Karpas-422 (cell line): ENCODE results near the gene KLHL8. TPM values are rescaled to one million over a fixed set of nuclear protein-coding genes. Genes with fewer than 3 reads are reported as not detected.
"Not testable (repeated sequence)": the region's sequence is repeated elsewhere in the genome, so short reads cannot be mapped to it uniquely, and the experiment has no call there.

Experiments
- DNase-seq: peaks from one replicate; pipeline ENCODE4 v3.0.0-alpha.2; 2015
- H2AFZ ChIP-seq: fragments of 200-600 bp; sonication (generic); 2 replicates; pipeline ENCODE4 v1.6.1; 2014; ENCODE audit warnings: antibody characterized with exemption, low read length, mixed read lengths
- H3K27ac ChIP-seq: fragments of 200-600 bp; sonication (generic); 2 replicates; pipeline ENCODE4 v1.5.1; 2014; ENCODE audit warnings: mild to moderate bottlenecking, low read length, moderate library complexity
- H3K27me3 ChIP-seq: fragments of 200-600 bp; sonication (generic); 2 replicates; pipeline ENCODE4 v1.6.1; 2014; ENCODE audit warnings: low read length, mixed read lengths
- H3K36me3 ChIP-seq: fragments of 200-600 bp; sonication (generic); 2 replicates; pipeline ENCODE4 v1.6.1; 2014; ENCODE audit warnings: low read length, mixed read lengths; ENCODE audit not compliant: insufficient read depth
- H3K4me1 ChIP-seq: fragments of 200-600 bp; sonication (generic); 2 replicates; pipeline ENCODE4 v1.6.1; 2014; ENCODE audit warnings: mild to moderate bottlenecking, low read length, mixed read lengths
- H3K4me2 ChIP-seq: fragments of 200-600 bp; sonication (generic); 2 replicates; pipeline ENCODE4 v1.6.1; 2014; ENCODE audit warnings: low read length, low read depth, mild to moderate bottlenecking; ENCODE audit not compliant: poor library complexity, severe bottlenecking
- H3K4me3 ChIP-seq: fragments of 200-600 bp; sonication (generic); 2 replicates; pipeline ENCODE4 v1.5.1; 2014; ENCODE audit warnings: mild to moderate bottlenecking, antibody characterized with exemption, low read length, mixed read lengths
- H3K79me2 ChIP-seq: fragments of 200-600 bp; sonication (generic); 2 replicates; pipeline ENCODE4 v1.6.1; 2014; ENCODE audit warnings: mild to moderate bottlenecking, low read length, mixed read lengths
- H3K9ac ChIP-seq: fragments of 200-600 bp; sonication (generic); 2 replicates; pipeline ENCODE4 v1.6.0; 2014; ENCODE audit warnings: low read length
- H3K9me2 ChIP-seq: fragments of 200-600 bp; sonication (generic), shearing (Covaris generic); replicated peaks from 2 replicates; pipeline ENCODE4 v1.6.0; 2014; ENCODE audit warnings: mild to moderate bottlenecking, low read length, moderate library complexity; ENCODE audit not compliant: insufficient read depth
- H3K9me3 ChIP-seq: fragments of 300-700, 200-600 bp; sonication (generic); 2 replicates; pipeline ENCODE4 v1.6.1; 2014; ENCODE audit warnings: low read length, mixed read lengths
- H4K20me1 ChIP-seq: fragments of 200-600 bp; sonication (generic); 2 replicates; pipeline ENCODE4 v1.6.1; 2014; ENCODE audit warnings: mild to moderate bottlenecking, antibody characterized with exemption, low read length, low read depth; ENCODE audit not compliant: insufficient read depth
- total RNA-seq: library from RNA; depleted of rRNA; stranded (reverse); fragments of >200 nt; shearing (Covaris generic); gene quantifications from 2 replicates; pipeline ENCODE4 v1.2.3, GENCODE V29; 2014; ENCODE audit warnings: low replicate concordance

KLHL8 gene
- total RNA-seq, 1 experiment from 2014 or later = 26.4 TPM

- Histone ChIP-seq H3K9me3 (no peaks in the 10 kb centered on the region), H3K4me3 (no peak overlapping the region), H3K79me2 (no peaks in the 10 kb centered on the region), H3K27ac (no peak overlapping the region), H3K9ac (no peak overlapping the region), H3K36me3 (no peaks in the 10 kb centered on the region), H3K9me2 (no peaks in the 10 kb centered on the region), H2AFZ (no peak overlapping the region), H3K27me3 (no peaks in the 10 kb centered on the region), H3K4me1 (peaks cover 9% of the 10 kb centered on the region), H4K20me1 (no peaks in the 10 kb centered on the region), H3K4me2 (no peak overlapping the region)
- DNase-seq = no peak
These were observed 5.5 kb upstream of the KLHL8 start for GRCh38 chr4:87225936-87226335.

GRCh38 chr4:87224141-87224923 lies 3.9 kb upstream of the KLHL8 start:
- H3K9me3 ChIP-seq = no peaks in the 10 kb centered on the region
- H3K36me3 ChIP-seq = no peaks in the 10 kb centered on the region
- no peak overlapping the region for H3K4me2 ChIP-seq
- H3K4me3 ChIP-seq = no peak overlapping the region
- H3K79me2 ChIP-seq = peaks cover 9% of the 10 kb centered on the region
- H3K9ac ChIP-seq = peak overlapping the region; percentile 9; the same call in 1 of the 2 replicates
- DNase-seq = no peak
- H3K9me2 ChIP-seq = no peaks in the 10 kb centered on the region
- H4K20me1 ChIP-seq = no peaks in the 10 kb centered on the region
- no peak overlapping the region for H3K27ac ChIP-seq
- H2AFZ ChIP-seq = 0 out of 2 replicates have a peak overlapping the region, but pooled peaks have one; percentile 14
- H3K27me3 ChIP-seq = no peaks in the 10 kb centered on the region
- H3K4me1 ChIP-seq = peaks cover 13% of the 10 kb centered on the region

DNA sequence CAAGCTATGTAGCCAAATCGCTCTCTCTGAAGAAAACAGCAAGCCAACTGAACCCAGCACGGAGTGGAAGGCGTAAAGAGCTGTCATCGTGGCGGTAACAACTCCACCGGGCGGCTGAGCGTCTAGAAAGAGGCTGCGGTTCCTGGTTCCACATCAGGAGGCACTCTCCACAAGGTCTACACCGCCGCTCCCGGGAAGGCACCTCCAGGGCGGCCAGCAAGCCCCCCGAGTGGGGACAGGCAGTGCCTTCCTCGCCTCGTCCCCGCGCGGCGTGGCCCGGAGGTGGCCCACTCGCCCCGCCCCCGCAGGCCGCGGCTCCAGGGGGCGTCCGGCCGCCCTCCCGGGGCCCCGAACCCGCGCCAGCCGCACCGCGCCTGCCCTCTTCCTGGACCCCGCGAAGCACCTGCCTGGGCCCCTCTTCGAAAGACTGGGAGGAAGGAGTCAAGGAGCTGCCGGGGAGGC lies 755 bp downstream of the KLHL8 start:
- Histone ChIP-seq H3K79me2 (peaks cover 56% of the 10 kb centered on the region), H3K4me1 (peaks cover 35% of the 10 kb centered on the region), H3K9ac (peak overlapping the region; percentile 91), H3K27me3 (no peaks in the 10 kb centered on the region), H2AFZ (peak overlapping the region; percentile 84; the same call in 1 of the 2 replicates), H4K20me1 (no peaks in the 10 kb centered on the region), H3K9me3 (no peaks in the 10 kb centered on the region), H3K9me2 (no peaks in the 10 kb centered on the region), H3K4me3 (peak overlapping the region; percentile 94), H3K27ac (peak overlapping the region; percentile 75), H3K4me2 (peak overlapping the region; percentile 82), H3K36me3 (no peaks in the 10 kb centered on the region)
- DNase-seq = peak; percentile 75

DNA sequence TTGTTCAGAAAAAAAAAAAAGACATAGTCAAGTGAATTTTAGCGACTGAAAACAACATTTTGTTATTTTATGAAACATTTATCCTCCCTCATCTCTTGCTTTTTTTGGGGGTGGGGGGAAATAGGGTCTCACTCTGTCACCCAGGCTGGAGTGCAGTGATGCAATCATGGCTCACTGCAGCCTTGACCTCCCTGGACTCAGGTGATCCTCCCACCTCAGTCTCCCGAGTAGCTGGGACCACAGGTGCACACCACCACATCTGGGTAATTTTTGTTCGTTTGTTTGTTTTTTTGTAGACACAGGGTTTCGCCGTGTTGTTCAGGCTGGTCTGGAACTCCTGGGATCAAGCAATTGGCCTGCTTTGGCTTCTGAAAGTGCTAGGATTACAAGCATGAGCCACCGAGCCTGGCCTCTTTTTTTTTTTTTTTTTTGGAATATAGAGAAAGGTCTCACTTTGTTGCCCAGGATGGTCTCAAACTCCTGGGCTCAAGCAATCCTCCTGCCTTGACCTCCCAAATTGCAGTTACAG lies 3.1 kb downstream of the KLHL8 start:
- H3K9me3 ChIP-seq, H3K4me3 ChIP-seq, H2AFZ ChIP-seq, H3K27me3 ChIP-seq, H4K20me1 ChIP-seq, H3K27ac ChIP-seq, DNase-seq, H3K9me2 ChIP-seq, H3K36me3 ChIP-seq, H3K9ac ChIP-seq: not testable (repeated sequence)
- Histone ChIP-seq H3K4me1 (peaks cover 45% of the 10 kb centered on the region), H3K79me2 (peaks cover 79% of the 10 kb centered on the region), H3K4me2 (peak overlapping the region; percentile 82)

GRCh38 chr4:87216469-87216868 lies 3.9 kb downstream of the KLHL8 start:
- H3K9me3 ChIP-seq = no peaks in the 10 kb centered on the region
- no peaks in the 10 kb centered on the region; the same call in 1 of the 2 replicates for H4K20me1 ChIP-seq
- no peak overlapping the region for H3K27ac ChIP-seq
- no peak overlapping the region for H3K9ac ChIP-seq
- H2AFZ ChIP-seq = no peak overlapping the region
- peak overlapping the region; percentile 4 for H3K4me2 ChIP-seq
- no peaks in the 10 kb centered on the region for H3K9me2 ChIP-seq
- H3K27me3 ChIP-seq = no peaks in the 10 kb centered on the region
- H3K4me3 ChIP-seq = no peak overlapping the region
- peaks cover 50% of the 10 kb centered on the region for H3K4me1 ChIP-seq
- no peaks in the 10 kb centered on the region for H3K36me3 ChIP-seq
- no peak for DNase-seq
- peaks cover 87% of the 10 kb centered on the region for H3K79me2 ChIP-seq

GRCh38 chr4:87213421-87214075 lies 6.9 kb downstream of the KLHL8 start:
- Histone ChIP-seq H3K4me2 (no peak overlapping the region), H2AFZ (no peak overlapping the region), H4K20me1 (no peaks in the 10 kb centered on the region; the same call in 1 of the 2 replicates), H3K4me3 (no peak overlapping the region), H3K9me3 (no peaks in the 10 kb centered on the region), H3K9me2 (no peaks in the 10 kb centered on the region), H3K36me3 (no peaks in the 10 kb centered on the region), H3K9ac (no peak overlapping the region), H3K27ac (no peak overlapping the region), H3K79me2 (peaks cover 99% of the 10 kb centered on the region), H3K4me1 (peaks cover 58% of the 10 kb centered on the region), H3K27me3 (no peaks in the 10 kb centered on the region)
- DNase-seq = no peak

- Histone ChIP-seq H3K9ac (no peak overlapping the region), H3K4me1 (peaks cover 41% of the 10 kb centered on the region), H3K79me2 (peaks cover 99% of the 10 kb centered on the region), H3K4me2 (no peak overlapping the region), H2AFZ (no peak overlapping the region), H3K9me2 (no peaks in the 10 kb centered on the region), H3K4me3 (no peak overlapping the region), H3K27ac (0 out of 2 replicates have a peak overlapping the region, but pooled peaks have one; percentile 6), H3K9me3 (no peaks in the 10 kb centered on the region), H3K36me3 (0 out of 2 replicates have a peak, but pooled peaks cover 5% of the 10 kb centered on the region), H3K27me3 (no peaks in the 10 kb centered on the region), H4K20me1 (no peaks in the 10 kb centered on the region; the same call in 1 of the 2 replicates)
- DNase-seq = no peak
These were observed 9.0 kb downstream of the KLHL8 start for GRCh38 chr4:87211249-87211952.
